Vagina (tissue), 2 donors: Measurements from ENCODE around the gene USP20.

ENCODE experiments used
- CTCF ChIP-seq, 3 experiments: fragments of 450-650 bp in 2 of 3; fragments of 200-600 bp in 1 of 3; sonication (generic) in 1 of 3; IDR thresholded peaks; one replicate each; pipeline ENCODE4 v1.5.1; 2017 to 2019; ENCODE audit warnings: antibody characterized with exemption in 3 of 3, mild to moderate bottlenecking in 2 of 3, moderate library complexity in 2 of 3
- POLR2A ChIP-seq, 2 donors: fragments of 450-650 bp; IDR thresholded peaks; one replicate each; pipeline ENCODE4 v1.6.1; 2017; ENCODE audit warnings: antibody characterized with exemption in 2 of 2, mild to moderate bottlenecking in 2 of 2, moderate library complexity in 2 of 2

DNA sequence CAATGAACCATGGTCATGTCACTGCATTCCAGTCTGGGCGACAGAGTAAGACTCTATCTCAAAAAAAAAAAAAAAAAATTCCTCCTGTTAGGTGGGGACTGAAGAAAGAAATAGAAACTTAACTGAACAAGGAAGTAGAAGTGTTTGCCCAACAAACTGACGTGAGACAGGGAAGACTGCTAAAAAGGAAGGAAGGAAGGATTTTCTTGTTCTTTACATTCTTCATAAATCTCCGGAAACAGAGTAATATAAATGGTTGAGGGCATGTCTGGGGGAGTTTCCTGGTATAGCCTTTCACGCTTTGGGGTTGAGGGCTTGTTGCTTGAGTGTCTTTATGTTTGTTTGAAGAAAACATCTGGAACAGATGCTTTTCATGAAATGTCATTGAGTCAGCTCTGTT, 29.2 kb upstream of the USP20 start:
- TF ChIP-seq CTCF (IDR thresholded peaks at IDR 0.05) (no peak), POLR2A (IDR thresholded peaks at IDR 0.05) (no peak)
